HL-60 (cell line): Measurements from ENCODE around the gene IFITM2.

Source experiments
- DNase-seq, 2 experiments: peaks; one replicate each; pipeline ENCODE4 v3.0.0-alpha.2; 2010 to 2020; ENCODE audit warnings: low read depth in 1 of 2, low spot score in 1 of 2
- H3K27ac ChIP-seq: fragments of 250-450 bp; sonication (Bioruptor Pico); replicated peaks from 2 replicates; pipeline ENCODE4 v1.5.1; 2020; ENCODE audit warnings: mild to moderate bottlenecking, moderate library complexity
- H3K27me3 ChIP-seq: fragments of 250-450 bp; sonication (Bioruptor Pico); 2 replicates; pipeline ENCODE4 v1.5.1; 2021; ENCODE audit warnings: mild to moderate bottlenecking, moderate library complexity; ENCODE audit not compliant: insufficient read depth, poor library complexity, severe bottlenecking
- H3K4me3 ChIP-seq: replicated peaks from 2 replicates; pipeline ENCODE4 v1.5.1; 2011; ENCODE audit warnings: mild to moderate bottlenecking, control low read depth, low read length; ENCODE audit not compliant: insufficient read depth
- GABPA ChIP-seq: IDR thresholded peaks from 2 replicates; pipeline ENCODE4 v1.6.1; 2012; ENCODE audit warnings: low read depth
- POLR2AphosphoS5 ChIP-seq: IDR thresholded peaks from 2 replicates; pipeline ENCODE4 v1.6.1; 2012; ENCODE audit warnings: low read depth
- SPI1 ChIP-seq: IDR thresholded peaks from 2 replicates; pipeline ENCODE4 v1.6.1; 2012; ENCODE audit warnings: low read depth, mild to moderate bottlenecking, borderline replicate concordance
- TF ChIP-seq, protein P1 (sequence below): IDR thresholded peaks from one replicate; pipeline ENCODE4 v1.5.1; 2011; ENCODE audit warnings: low read length, control low read depth, inconsistent platforms; ENCODE audit not compliant: insufficient read depth
- TF ChIP-seq, protein P2 (sequence below): IDR thresholded peaks from 2 replicates; pipeline ENCODE4 v1.6.1; 2012; ENCODE audit warnings: low read depth; ENCODE audit not compliant: insufficient replicate concordance

IFITM2 gene

GRCh38 chr11:289398-289711, 18.3 kb upstream of the IFITM2 start:
- no peak for DNase-seq
- no peak overlapping the region for H3K27ac ChIP-seq
- TF ChIP-seq POLR2AphosphoS5 (no peak), SPI1 (no peak)
- TF ChIP-seq, protein P1, sequence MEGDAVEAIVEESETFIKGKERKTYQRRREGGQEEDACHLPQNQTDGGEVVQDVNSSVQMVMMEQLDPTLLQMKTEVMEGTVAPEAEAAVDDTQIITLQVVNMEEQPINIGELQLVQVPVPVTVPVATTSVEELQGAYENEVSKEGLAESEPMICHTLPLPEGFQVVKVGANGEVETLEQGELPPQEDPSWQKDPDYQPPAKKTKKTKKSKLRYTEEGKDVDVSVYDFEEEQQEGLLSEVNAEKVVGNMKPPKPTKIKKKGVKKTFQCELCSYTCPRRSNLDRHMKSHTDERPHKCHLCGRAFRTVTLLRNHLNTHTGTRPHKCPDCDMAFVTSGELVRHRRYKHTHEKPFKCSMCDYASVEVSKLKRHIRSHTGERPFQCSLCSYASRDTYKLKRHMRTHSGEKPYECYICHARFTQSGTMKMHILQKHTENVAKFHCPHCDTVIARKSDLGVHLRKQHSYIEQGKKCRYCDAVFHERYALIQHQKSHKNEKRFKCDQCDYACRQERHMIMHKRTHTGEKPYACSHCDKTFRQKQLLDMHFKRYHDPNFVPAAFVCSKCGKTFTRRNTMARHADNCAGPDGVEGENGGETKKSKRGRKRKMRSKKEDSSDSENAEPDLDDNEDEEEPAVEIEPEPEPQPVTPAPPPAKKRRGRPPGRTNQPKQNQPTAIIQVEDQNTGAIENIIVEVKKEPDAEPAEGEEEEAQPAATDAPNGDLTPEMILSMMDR, result no peak
- TF ChIP-seq, protein P2, sequence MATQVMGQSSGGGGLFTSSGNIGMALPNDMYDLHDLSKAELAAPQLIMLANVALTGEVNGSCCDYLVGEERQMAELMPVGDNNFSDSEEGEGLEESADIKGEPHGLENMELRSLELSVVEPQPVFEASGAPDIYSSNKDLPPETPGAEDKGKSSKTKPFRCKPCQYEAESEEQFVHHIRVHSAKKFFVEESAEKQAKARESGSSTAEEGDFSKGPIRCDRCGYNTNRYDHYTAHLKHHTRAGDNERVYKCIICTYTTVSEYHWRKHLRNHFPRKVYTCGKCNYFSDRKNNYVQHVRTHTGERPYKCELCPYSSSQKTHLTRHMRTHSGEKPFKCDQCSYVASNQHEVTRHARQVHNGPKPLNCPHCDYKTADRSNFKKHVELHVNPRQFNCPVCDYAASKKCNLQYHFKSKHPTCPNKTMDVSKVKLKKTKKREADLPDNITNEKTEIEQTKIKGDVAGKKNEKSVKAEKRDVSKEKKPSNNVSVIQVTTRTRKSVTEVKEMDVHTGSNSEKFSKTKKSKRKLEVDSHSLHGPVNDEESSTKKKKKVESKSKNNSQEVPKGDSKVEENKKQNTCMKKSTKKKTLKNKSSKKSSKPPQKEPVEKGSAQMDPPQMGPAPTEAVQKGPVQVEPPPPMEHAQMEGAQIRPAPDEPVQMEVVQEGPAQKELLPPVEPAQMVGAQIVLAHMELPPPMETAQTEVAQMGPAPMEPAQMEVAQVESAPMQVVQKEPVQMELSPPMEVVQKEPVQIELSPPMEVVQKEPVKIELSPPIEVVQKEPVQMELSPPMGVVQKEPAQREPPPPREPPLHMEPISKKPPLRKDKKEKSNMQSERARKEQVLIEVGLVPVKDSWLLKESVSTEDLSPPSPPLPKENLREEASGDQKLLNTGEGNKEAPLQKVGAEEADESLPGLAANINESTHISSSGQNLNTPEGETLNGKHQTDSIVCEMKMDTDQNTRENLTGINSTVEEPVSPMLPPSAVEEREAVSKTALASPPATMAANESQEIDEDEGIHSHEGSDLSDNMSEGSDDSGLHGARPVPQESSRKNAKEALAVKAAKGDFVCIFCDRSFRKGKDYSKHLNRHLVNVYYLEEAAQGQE, result no peak
- peaks cover 8% of the 10 kb centered on the region for H3K27me3 ChIP-seq
- H3K4me3 ChIP-seq, result 0 out of 2 replicates have a peak overlapping the region, but pooled peaks have one; percentile 33

DNA sequence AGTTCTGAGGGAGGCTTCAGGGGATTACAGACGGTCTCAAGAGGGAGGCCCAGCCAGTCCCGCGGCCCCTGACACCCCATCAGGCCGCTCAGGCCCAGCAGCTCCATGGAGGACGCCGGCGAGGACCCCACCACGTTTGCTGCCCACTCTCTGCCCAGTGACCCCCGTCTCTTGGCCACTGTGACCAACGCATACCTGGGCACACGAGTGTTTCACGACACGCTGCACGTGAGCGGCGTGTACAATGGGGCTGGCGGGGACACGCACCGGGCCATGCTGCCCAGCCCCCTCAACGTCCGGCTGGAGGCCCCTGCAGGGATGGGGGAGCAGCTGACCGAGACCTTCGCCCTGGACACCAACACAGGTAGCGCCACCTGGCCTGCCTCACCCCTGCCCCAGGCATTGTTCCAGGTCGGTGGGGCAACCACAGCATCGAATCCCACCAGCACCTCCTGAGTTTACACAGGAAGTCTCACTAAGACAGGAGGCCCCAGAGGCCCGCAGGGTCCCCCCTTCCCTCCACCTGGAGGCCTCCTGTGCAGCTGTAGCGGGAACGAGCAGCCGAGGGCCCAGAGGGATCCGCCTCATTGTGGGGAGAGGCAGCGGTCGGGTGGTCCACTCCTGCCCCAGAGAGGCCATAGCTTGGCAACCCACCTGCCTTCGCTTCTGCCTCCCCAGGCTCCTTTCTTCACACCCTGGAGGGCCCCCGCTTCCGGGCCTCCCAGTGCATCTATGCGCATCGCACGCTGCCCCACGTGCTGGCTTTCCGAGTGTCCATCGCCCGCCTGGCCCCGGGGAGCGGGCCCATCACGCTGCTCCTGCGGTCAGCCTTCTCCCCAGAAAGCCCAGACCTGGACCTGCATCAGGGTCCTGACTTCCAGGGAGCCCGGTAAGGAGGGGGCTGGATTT, 17.6 kb upstream of the IFITM2 start:
- H3K4me3 ChIP-seq, result no peak overlapping the region
- DNase-seq, result no peak
- H3K27me3 ChIP-seq, result peaks cover 8% of the 10 kb centered on the region
- TF ChIP-seq SPI1, result no peak
- TF ChIP-seq, protein P2, result no peak
- no peak for TF ChIP-seq POLR2AphosphoS5
- TF ChIP-seq GABPA, result no peak
- TF ChIP-seq, protein P1, result no peak
- H3K27ac ChIP-seq, result no peak overlapping the region

- H3K27ac ChIP-seq, result no peak overlapping the region
- no peak for DNase-seq
- peaks cover 8% of the 10 kb centered on the region for H3K27me3 ChIP-seq
- TF ChIP-seq POLR2AphosphoS5 (no peak), GABPA (no peak), SPI1 (no peak)
- TF ChIP-seq, protein P1, result no peak
- TF ChIP-seq, protein P2, result no peak
- no peak overlapping the region for H3K4me3 ChIP-seq
These were observed 16.9 kb upstream of the IFITM2 start for GRCh38 chr11:290621-291231.
